ENCODE results near the gene RAB9B. TPM values are rescaled to one million over a fixed set of nuclear protein-coding genes. Genes with fewer than 3 reads are reported as not detected.

Gene RAB9B
- polyA plus RNA-seq, 1 of the 3 experiments (the other 2 are of a cell fraction), result 0.64 TPM

- Histone ChIP-seq H3K9me2 (no peaks in the 10 kb centered on the region), H3K9ac (no peak overlapping the region), H3K4me2 (no peak overlapping the region), H3K79me2 (ENCODE audit: insufficient read depth) (no peaks in the 10 kb centered on the region), H3K4me3 (ENCODE audit: low read depth in 2 of 2, low read length in 1 of 2) (no peak overlapping the region), H2AFZ (ENCODE audit: low read depth) (no peak overlapping the region), H3K4me1 (ENCODE audit: control insufficient read depth in 1 of 2, insufficient read depth in 2 of 2, low read depth in 1 of 2, low read length in 1 of 2) (peaks cover 0 to 14% of the 10 kb centered on the region in 2 experiments; a peak in 1 of 4 replicates), H3K27ac (ENCODE audit: low read depth in 2 of 2, low read length in 1 of 2) (no peak overlapping the region), H3K36me3 (replicated peaks in 1 of 2; ENCODE audit: control insufficient read depth in 1 of 2, insufficient read depth in 2 of 2, low read length in 1 of 2) (no peaks in the 10 kb centered on the region), H4K20me1 (ENCODE audit: insufficient read depth) (no peaks in the 10 kb centered on the region), H3K27me3 (ENCODE audit: insufficient read depth) (no peaks in the 10 kb centered on the region; the same call in 1 of the 2 replicates), H3K9me3 (no peaks in the 10 kb centered on the region), H3F3A (replicated peaks; ENCODE audit: insufficient read depth) (no peaks in the 10 kb centered on the region)
- POLR2A ChIA-PET, result no interaction called here
- CTCF ChIA-PET, result interaction anchor here (1.7 kb wide), 1 partner anchor 62 kb away, joined by 5 read pairs; no protein-coding TSS in a partner anchor
- no peak for DNase-seq
- WGBS (ENCODE audit: low lambda C conversion rate), result 46% methylated on average over 3 of the region's 3 CpGs
- TF ChIP-seq RXRA (IDR thresholded peaks at IDR 0.05; ENCODE audit: borderline replicate concordance, low read depth), result no peak
- no peak for TF ChIP-seq CTCF (IDR thresholded peaks at IDR 0.05)
- TF ChIP-seq POLR2AphosphoS5 (IDR thresholded peaks at IDR 0.05; ENCODE audit: low read depth, low read length), result no peak
- no peak for TF ChIP-seq IRF3 (IDR thresholded peaks at IDR 0.05; ENCODE audit: low read depth, low read length)
These were observed 49.4 kb downstream of the RAB9B start for GRCh38 chrX:103782640-103783039.

GRCh38 chrX:103781706-103782105 lies 50.4 kb downstream of the RAB9B start:
- no peaks in the 10 kb centered on the region for H3K9me2 ChIP-seq
- TF ChIP-seq REST (IDR thresholded peaks at IDR 0.05; ENCODE audit: low read depth, low read length) (no peak), SMC3 (IDR thresholded peaks at IDR 0.05; ENCODE audit: low read depth, low read length) (no peak), FOSL2 (IDR thresholded peaks at IDR 0.05; ENCODE audit: borderline replicate concordance, low read depth) (no peak), ZBTB33 (IDR thresholded peaks at IDR 0.05; ENCODE audit: borderline replicate concordance, low read depth) (no peak), USF1 (IDR thresholded peaks at IDR 0.05; ENCODE audit: borderline replicate concordance, low read depth) (no peak), RAD21 (IDR thresholded peaks at IDR 0.05; ENCODE audit: low read length) (no peak), FOXJ3 (CRISPR knock-in tag; IDR thresholded peaks at IDR 0.05) (no peak), ELF1 (IDR thresholded peaks at IDR 0.05) (no peak)
- H3F3A ChIP-seq (replicated peaks; ENCODE audit: insufficient read depth), result no peaks in the 10 kb centered on the region
- POLR2A ChIA-PET, result no interaction called here
- no peak overlapping the region for H3K9ac ChIP-seq
- H3K36me3 ChIP-seq (replicated peaks in 1 of 2; ENCODE audit: control insufficient read depth in 1 of 2, insufficient read depth in 2 of 2, low read length in 1 of 2), result no peaks in the 10 kb centered on the region
- no peaks in the 10 kb centered on the region for H3K9me3 ChIP-seq
- no peaks in the 10 kb centered on the region for H3K79me2 ChIP-seq (ENCODE audit: insufficient read depth)
- H3K27ac ChIP-seq (ENCODE audit: low read depth in 2 of 2, low read length in 1 of 2), result no peak overlapping the region
- no peaks in the 10 kb centered on the region for H4K20me1 ChIP-seq (ENCODE audit: insufficient read depth)
- H3K4me1 ChIP-seq (ENCODE audit: control insufficient read depth in 1 of 2, insufficient read depth in 2 of 2, low read depth in 1 of 2, low read length in 1 of 2), result peaks cover 0 to 12% of the 10 kb centered on the region in 2 experiments; a peak in 1 of 4 replicates
- H2AFZ ChIP-seq (ENCODE audit: low read depth), result no peak overlapping the region
- WGBS (ENCODE audit: low lambda C conversion rate), result 48% methylated on average over 1 of the region's 1 CpG
- DNase-seq, result no peak
- H3K4me3 ChIP-seq (ENCODE audit: low read depth in 2 of 2, low read length in 1 of 2), result no peak overlapping the region
- H3K4me2 ChIP-seq, result no peak overlapping the region
- H3K27me3 ChIP-seq (ENCODE audit: insufficient read depth), result no peaks in the 10 kb centered on the region; the same call in 1 of the 2 replicates
- CTCF ChIA-PET, result no interaction called here
